ENCODE data around the gene VCAN.

VCAN gene

GRCh38 chr5:83531661-83532060, 60.1 kb downstream of the VCAN start:
- no peak for DNase-seq (ENCODE audit: low read depth in 2 of 2)

GRCh38 chr5:83538786-83539462, 67.4 kb downstream of the VCAN start:
- no peak for DNase-seq (ENCODE audit: low read depth in 2 of 2)

GRCh38 chr5:83539463-83539790, 67.9 kb downstream of the VCAN start:
- DNase-seq (ENCODE audit: low read depth in 2 of 2), result no peak

- no peak for DNase-seq (ENCODE audit: low read depth in 2 of 2)
Measured at GRCh38 chr5:83540105-83540504, 68.6 kb downstream of the VCAN start.

GRCh38 chr5:83540783-83541182, 69.2 kb downstream of the VCAN start:
- no peak for DNase-seq (ENCODE audit: low read depth in 2 of 2)

GRCh38 chr5:83542839-83543238, 71.3 kb downstream of the VCAN start:
- no peak for DNase-seq (ENCODE audit: low read depth in 2 of 2)

GRCh38 chr5:83543898-83544297, 72.4 kb downstream of the VCAN start:
- DNase-seq (ENCODE audit: low read depth in 2 of 2), result no peak

GRCh38 chr5:83547161-83547560, 75.6 kb downstream of the VCAN start:
- DNase-seq (ENCODE audit: low read depth in 2 of 2), result no peak

GRCh38 chr5:83547889-83548288, 76.3 kb downstream of the VCAN start:
- no peak for DNase-seq (ENCODE audit: low read depth in 2 of 2)

GRCh38 chr5:83548581-83548980, 77.0 kb downstream of the VCAN start:
- DNase-seq (ENCODE audit: low read depth in 2 of 2), result no peak

GRCh38 chr5:83549076-83549475, 77.5 kb downstream of the VCAN start:
- DNase-seq (ENCODE audit: low read depth in 2 of 2), result no peak

GRCh38 chr5:83549674-83550073, 78.1 kb downstream of the VCAN start:
- DNase-seq (ENCODE audit: low read depth in 2 of 2), result no peak

- no peak for DNase-seq (ENCODE audit: low read depth in 2 of 2)
Measured at GRCh38 chr5:83551821-83552220, 80.3 kb downstream of the VCAN start.

- no peak for DNase-seq (ENCODE audit: low read depth in 2 of 2)
Measured at GRCh38 chr5:83552275-83552674, 80.7 kb downstream of the VCAN start.

GRCh38 chr5:83553000-83553486, 81.5 kb downstream of the VCAN start:
- DNase-seq (ENCODE audit: low read depth in 2 of 2), result no peak

- no peak for DNase-seq (ENCODE audit: low read depth in 2 of 2)
Measured at GRCh38 chr5:83554133-83554532, 82.6 kb downstream of the VCAN start.

- no peak for DNase-seq (ENCODE audit: low read depth in 2 of 2)
Measured at GRCh38 chr5:83554686-83555085, 83.1 kb downstream of the VCAN start.

- DNase-seq (ENCODE audit: low read depth in 2 of 2), result no peak
Measured at GRCh38 chr5:83555263-83555662, 83.7 kb downstream of the VCAN start.

GRCh38 chr5:83556190-83556589, 84.6 kb downstream of the VCAN start:
- no peak for DNase-seq (ENCODE audit: low read depth in 2 of 2)

GRCh38 chr5:83559118-83559785, 87.7 kb downstream of the VCAN start:
- no peak for DNase-seq (ENCODE audit: low read depth in 2 of 2)

- no peak for DNase-seq (ENCODE audit: low read depth in 2 of 2)
Measured at GRCh38 chr5:83562071-83562606, 90.6 kb downstream of the VCAN start.

- no peak for DNase-seq (ENCODE audit: low read depth in 2 of 2)
Measured at GRCh38 chr5:83562791-83563557, 91.4 kb downstream of the VCAN start.

GRCh38 chr5:83563631-83564030, 92.1 kb downstream of the VCAN start:
- no peak for DNase-seq (ENCODE audit: low read depth in 2 of 2)
